Retinal pigment epithelial cell (primary cell): ENCODE data around the gene MCAM.

Experiments used
- DNase-seq: peaks from one replicate; pipeline ENCODE4 v3.0.0-alpha.2; 2010; ENCODE audit warnings: low read depth
- H3K4me3 ChIP-seq: 2 replicates; pipeline ENCODE4 v1.5.1; 2011; ENCODE audit warnings: mild to moderate bottlenecking, low read length, control low read depth, moderate library complexity
- TF ChIP-seq, protein P1 (sequence below): conservative IDR thresholded peaks from 2 replicates; pipeline ENCODE4 v1.5.1; 2011; ENCODE audit warnings: low read depth, low read length, control low read depth, inconsistent platforms

The MCAM gene

GRCh38 chr11:119316729-119317591 lies at the start of gene MCAM:
Gene MCAM, minus strand, starts transcription at chr11:119317130. Its CDS starts 29 bp downstream, at chr11:119317101.
- H3K4me3 ChIP-seq = peak within 1 kb of the TSS; percentile 69
- DNase-seq = no peak
- TF ChIP-seq, protein P1, sequence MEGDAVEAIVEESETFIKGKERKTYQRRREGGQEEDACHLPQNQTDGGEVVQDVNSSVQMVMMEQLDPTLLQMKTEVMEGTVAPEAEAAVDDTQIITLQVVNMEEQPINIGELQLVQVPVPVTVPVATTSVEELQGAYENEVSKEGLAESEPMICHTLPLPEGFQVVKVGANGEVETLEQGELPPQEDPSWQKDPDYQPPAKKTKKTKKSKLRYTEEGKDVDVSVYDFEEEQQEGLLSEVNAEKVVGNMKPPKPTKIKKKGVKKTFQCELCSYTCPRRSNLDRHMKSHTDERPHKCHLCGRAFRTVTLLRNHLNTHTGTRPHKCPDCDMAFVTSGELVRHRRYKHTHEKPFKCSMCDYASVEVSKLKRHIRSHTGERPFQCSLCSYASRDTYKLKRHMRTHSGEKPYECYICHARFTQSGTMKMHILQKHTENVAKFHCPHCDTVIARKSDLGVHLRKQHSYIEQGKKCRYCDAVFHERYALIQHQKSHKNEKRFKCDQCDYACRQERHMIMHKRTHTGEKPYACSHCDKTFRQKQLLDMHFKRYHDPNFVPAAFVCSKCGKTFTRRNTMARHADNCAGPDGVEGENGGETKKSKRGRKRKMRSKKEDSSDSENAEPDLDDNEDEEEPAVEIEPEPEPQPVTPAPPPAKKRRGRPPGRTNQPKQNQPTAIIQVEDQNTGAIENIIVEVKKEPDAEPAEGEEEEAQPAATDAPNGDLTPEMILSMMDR = no peak

- TF ChIP-seq, protein P1 = no peak
- H3K4me3 ChIP-seq = no peak overlapping the region
- DNase-seq = no peak
Observed at GRCh38 chr11:119365071-119365591, 48.2 kb upstream of the MCAM start.

- H3K4me3 ChIP-seq = peak overlapping the region; percentile 48
- TF ChIP-seq, protein P1 = no peak
- DNase-seq = no peak
Observed at GRCh38 chr11:119363851-119364590, 47.1 kb upstream of the MCAM start.

- DNase-seq = no peak
- H3K4me3 ChIP-seq = peak overlapping the region; percentile 48
- TF ChIP-seq, protein P1 = no peak
Observed at GRCh38 chr11:119363081-119363850, 46.3 kb upstream of the MCAM start.

DNA sequence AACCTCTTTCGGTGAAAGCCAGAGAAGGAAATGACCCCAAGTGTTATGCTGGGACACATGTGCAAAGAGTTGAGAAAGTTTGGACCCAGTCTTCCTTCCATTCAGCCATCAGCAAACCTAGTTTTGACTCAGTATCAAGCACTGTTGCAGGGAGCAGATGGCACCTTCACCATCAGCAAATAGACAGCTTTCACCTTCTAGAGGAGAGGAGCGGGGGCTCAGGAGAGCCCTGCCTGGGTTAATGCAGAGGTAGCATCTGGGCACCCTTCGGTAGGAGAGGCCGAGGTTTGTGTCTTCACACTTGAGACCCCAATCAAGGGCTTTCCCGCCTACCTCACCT lies 45.8 kb upstream of the MCAM start:
- TF ChIP-seq, protein P1 = no peak
- H3K4me3 ChIP-seq = peak overlapping the region; percentile 48
- no peak for DNase-seq

GRCh38 chr11:119361941-119362725 lies 45.2 kb upstream of the MCAM start:
- DNase-seq = no peak
- H3K4me3 ChIP-seq = peak overlapping the region; percentile 48

More at GRCh38 chr11:119361941-119362725, 45.2 kb upstream of the MCAM start:
- TF ChIP-seq, protein P1 = no peak
